ENCODE measurements around the gene C22orf15. TPM values are rescaled to one million over a fixed set of nuclear protein-coding genes. Genes with fewer than 3 reads are reported as not detected.
A peak's percentile ranks its signal among the peaks of the same experiment; 100 is the strongest.

C22orf15 gene
- total and polyA plus RNA-seq, 9 of the 15 experiments (the other 6 are each of a cell fraction or from before 2014, with no cell fraction given): 0.07 TPM; not detected in 8

DNA sequence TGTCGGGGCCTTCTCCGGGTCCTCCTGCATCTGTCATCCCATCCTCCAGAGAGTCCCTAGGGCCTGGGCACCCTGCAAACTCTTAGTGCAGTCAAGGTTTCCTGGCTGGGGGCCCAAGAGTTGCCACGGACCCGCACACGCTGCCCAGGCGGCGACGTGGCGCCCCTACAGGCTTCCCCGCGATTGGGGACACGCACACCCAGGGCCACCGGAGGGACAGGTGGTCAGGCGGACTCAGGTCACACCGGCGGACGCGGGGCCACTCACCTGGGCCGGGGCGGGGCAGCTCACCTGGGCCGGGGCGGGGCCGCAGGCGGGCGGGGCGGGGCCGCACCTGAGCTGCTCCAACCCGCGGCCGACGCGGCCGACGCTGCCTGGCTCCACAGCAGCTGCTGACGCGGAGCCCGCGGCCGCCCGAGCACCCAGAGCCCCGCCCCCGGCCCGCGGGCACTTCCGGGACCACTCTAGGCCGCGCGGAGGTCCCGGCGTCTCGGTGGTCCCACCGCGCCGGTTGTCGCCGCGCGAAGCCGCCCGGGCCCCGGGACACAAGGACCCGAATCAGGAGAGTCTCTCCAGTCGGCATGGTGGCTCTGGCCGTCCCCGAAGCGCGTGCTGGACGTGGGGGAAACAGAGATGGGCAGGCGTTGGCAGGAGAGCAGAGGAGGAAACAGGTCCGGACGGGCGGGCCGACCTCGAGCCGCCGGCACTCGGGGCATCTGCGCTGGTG lies 11.9 kb upstream of the C22orf15 start, which contains the start of gene ZNF70:
TSS of gene ZNF70 (minus strand) at position 399 of the 727 bp plus-strand sequence. CDS start 5,972 bp downstream, outside the sequence.
- Histone ChIP-seq H3K27ac (ENCODE audit: extremely low read depth, low read depth, low read length) (peak within 1 kb of the TSS; percentile 89), H3K4me1 (replicated peaks in 1 of 2; ENCODE audit: control insufficient read depth in 2 of 2, insufficient read depth in 2 of 2, low read length in 2 of 2) (peaks cover 11 to 30% of the 10 kb centered on the region in 2 experiments), H3K9ac (ENCODE audit: insufficient read depth in 1 of 2, low read depth in 2 of 2, low read length in 2 of 2) (peak within 1 kb of the TSS; percentile 89 to 95), H3K4me2 (ENCODE audit: insufficient read depth, low read length) (peak within 1 kb of the TSS; percentile 89), H4K20me1 (replicated peaks; ENCODE audit: control insufficient read depth, insufficient read depth, low read length) (no peaks in the 10 kb centered on the region), H3K27me3 (ENCODE audit: control insufficient read depth in 2 of 2, insufficient read depth in 2 of 2, low read length in 2 of 2) (no peaks in the 10 kb centered on the region), H3K36me3 (ENCODE audit: control insufficient read depth, insufficient read depth, low read length) (no peaks in the 10 kb centered on the region), H3K4me3 (peak within 1 kb of the TSS; percentile 73), H3K79me2 (ENCODE audit: control insufficient read depth, insufficient read depth, low read length) (peaks cover 14% of the 10 kb centered on the region; the same call in 2 of the 3 replicates), H3K9me3 (replicated peaks; ENCODE audit: control insufficient read depth, insufficient read depth, low read depth, low read length) (no peaks in the 10 kb centered on the region), H3K9me1 (ENCODE audit: control insufficient read depth, insufficient read depth, low read length) (peaks cover 3% of the 10 kb centered on the region), H2AFZ (ENCODE audit: low read depth, low read length) (peak within 1 kb of the TSS; percentile 92)
- ChIA-PET CTCF (ENCODE audit: low intra/inter-chr PET ratio) (no interaction called here), POLR2A (interaction anchor here (0.9 to 1.1 kb wide), 3 partner anchors 8 to 12 kb away, joined by 3 to 4 read pairs (median 4); no protein-coding TSS in a partner anchor)
- 1% methylated on average over 31 of the region's 78 CpGs for WGBS (ENCODE audit: insufficient coverage, low coverage, missing lambda C conversion rate)
- FAIRE-seq: no peak
- in situ Hi-C loops (cut with MboI): no loop called here
- ATAC-seq: peak; percentile 92
- peak; percentile 83 to 87 (median 86) for DNase-seq (ENCODE audit: extremely low read depth in 1 of 4, low spot score in 3 of 4)
- intact Hi-C loops (cut with micrococcal nuclease): no loop called here
- no TSS peak for BruUV-seq (replicated peaks)
- TF ChIP-seq TBP (optimal IDR thresholded peaks at IDR 0.05; ENCODE audit: low read depth, low read length) (peak; percentile 43), POLR2G (IDR thresholded peaks at IDR 0.05; ENCODE audit: low read depth, low read length) (peak; percentile 91), HNRNPL (IDR thresholded peaks at IDR 0.05; ENCODE audit: low read depth, low read length) (0 out of 2 replicates have a peak, but pooled peaks have one; percentile 18), GABPB1 (CRISPR knock-in tag; IDR thresholded peaks at IDR 0.05) (peak; percentile 44; the same call in 1 of the 2 replicates), NONO (IDR thresholded peaks at IDR 0.05; ENCODE audit: low read depth in 2 of 2, low read length in 1 of 2) (0 out of 4 replicates have a peak, but pooled peaks of 1 of the 2 experiments have one; percentile 23), ELF1 (tag; IDR thresholded peaks at IDR 0.05) (peak; percentile 91)
- TF ChIP-seq, protein P1, sequence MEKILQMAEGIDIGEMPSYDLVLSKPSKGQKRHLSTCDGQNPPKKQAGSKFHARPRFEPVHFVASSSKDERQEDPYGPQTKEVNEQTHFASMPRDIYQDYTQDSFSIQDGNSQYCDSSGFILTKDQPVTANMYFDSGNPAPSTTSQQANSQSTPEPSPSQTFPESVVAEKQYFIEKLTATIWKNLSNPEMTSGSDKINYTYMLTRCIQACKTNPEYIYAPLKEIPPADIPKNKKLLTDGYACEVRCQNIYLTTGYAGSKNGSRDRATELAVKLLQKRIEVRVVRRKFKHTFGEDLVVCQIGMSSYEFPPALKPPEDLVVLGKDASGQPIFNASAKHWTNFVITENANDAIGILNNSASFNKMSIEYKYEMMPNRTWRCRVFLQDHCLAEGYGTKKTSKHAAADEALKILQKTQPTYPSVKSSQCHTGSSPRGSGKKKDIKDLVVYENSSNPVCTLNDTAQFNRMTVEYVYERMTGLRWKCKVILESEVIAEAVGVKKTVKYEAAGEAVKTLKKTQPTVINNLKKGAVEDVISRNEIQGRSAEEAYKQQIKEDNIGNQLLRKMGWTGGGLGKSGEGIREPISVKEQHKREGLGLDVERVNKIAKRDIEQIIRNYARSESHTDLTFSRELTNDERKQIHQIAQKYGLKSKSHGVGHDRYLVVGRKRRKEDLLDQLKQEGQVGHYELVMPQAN (IDR thresholded peaks at IDR 0.05; ENCODE audit: borderline replicate concordance): 0 out of 2 replicates have a peak, but pooled peaks have one; percentile 22
- TF ChIP-seq, protein P2, sequence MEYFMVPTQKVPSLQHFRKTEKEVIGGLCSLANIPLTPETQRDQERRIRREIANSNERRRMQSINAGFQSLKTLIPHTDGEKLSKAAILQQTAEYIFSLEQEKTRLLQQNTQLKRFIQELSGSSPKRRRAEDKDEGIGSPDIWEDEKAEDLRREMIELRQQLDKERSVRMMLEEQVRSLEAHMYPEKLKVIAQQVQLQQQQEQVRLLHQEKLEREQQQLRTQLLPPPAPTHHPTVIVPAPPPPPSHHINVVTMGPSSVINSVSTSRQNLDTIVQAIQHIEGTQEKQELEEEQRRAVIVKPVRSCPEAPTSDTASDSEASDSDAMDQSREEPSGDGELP (CRISPR knock-in tag; IDR thresholded peaks at IDR 0.05; ENCODE audit: borderline replicate concordance): peak; percentile 41
- TF ChIP-seq, protein P3, sequence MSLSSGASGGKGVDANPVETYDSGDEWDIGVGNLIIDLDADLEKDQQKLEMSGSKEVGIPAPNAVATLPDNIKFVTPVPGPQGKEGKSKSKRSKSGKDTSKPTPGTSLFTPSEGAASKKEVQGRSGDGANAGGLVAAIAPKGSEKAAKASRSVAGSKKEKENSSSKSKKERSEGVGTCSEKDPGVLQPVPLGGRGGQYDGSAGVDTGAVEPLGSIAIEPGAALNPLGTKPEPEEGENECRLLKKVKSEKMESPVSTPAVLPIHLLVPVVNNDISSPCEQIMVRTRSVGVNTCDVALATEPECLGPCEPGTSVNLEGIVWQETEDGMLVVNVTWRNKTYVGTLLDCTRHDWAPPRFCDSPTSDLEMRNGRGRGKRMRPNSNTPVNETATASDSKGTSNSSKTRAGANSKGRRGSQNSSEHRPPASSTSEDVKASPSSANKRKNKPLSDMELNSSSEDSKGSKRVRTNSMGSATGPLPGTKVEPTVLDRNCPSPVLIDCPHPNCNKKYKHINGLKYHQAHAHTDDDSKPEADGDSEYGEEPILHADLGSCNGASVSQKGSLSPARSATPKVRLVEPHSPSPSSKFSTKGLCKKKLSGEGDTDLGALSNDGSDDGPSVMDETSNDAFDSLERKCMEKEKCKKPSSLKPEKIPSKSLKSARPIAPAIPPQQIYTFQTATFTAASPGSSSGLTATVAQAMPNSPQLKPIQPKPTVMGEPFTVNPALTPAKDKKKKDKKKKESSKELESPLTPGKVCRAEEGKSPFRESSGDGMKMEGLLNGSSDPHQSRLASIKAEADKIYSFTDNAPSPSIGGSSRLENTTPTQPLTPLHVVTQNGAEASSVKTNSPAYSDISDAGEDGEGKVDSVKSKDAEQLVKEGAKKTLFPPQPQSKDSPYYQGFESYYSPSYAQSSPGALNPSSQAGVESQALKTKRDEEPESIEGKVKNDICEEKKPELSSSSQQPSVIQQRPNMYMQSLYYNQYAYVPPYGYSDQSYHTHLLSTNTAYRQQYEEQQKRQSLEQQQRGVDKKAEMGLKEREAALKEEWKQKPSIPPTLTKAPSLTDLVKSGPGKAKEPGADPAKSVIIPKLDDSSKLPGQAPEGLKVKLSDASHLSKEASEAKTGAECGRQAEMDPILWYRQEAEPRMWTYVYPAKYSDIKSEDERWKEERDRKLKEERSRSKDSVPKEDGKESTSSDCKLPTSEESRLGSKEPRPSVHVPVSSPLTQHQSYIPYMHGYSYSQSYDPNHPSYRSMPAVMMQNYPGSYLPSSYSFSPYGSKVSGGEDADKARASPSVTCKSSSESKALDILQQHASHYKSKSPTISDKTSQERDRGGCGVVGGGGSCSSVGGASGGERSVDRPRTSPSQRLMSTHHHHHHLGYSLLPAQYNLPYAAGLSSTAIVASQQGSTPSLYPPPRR (CRISPR knock-in tag; IDR thresholded peaks at IDR 0.05; ENCODE audit: borderline replicate concordance): no peak
